ENCODE data around the gene TAC3. TPM values are rescaled to one million over a fixed set of nuclear protein-coding genes. Genes with fewer than 3 reads are reported as not detected.
"Not testable (repeated sequence)": the region's sequence is repeated elsewhere in the genome, so short reads cannot be mapped to it uniquely, and the experiment has no call there.

Gene TAC3
- total RNA-seq, 6 experiments from 2014 or later, result not detected

DNA sequence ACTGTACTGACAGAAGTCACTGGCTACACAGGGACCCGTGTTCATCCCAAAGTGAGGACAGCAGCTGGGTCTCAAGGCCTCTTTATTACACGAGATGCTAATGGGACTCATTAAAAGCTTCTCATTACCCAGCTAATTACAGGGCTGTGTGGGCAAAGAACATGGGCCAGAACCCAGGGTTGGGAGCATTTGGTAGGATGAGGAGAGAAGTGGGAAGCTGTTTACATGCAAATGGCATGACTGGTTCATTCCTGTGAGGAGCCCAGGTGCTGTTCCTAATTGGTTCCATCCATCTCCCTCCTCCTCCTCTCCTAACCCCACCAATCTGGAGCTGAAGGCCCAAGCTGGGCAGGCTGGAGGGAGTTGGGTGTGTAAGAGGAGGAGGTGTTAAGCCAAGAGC is 8.9 kb upstream of the TAC3 start:
- Mint-ChIP-seq H3K4me1 (ENCODE audit: low read depth) (peaks cover 6% of the 10 kb centered on the region), H3K36me3 (ENCODE audit: low read depth) (no peaks in the 10 kb centered on the region), H3K4me3 (no peak overlapping the region), H3K27ac (no peak overlapping the region), H3K9me3 (no peaks in the 10 kb centered on the region), H3K27me3 (ENCODE audit: insufficient read depth) (peaks cover 48% of the 10 kb centered on the region)
- TF ChIP-seq, protein P1, sequence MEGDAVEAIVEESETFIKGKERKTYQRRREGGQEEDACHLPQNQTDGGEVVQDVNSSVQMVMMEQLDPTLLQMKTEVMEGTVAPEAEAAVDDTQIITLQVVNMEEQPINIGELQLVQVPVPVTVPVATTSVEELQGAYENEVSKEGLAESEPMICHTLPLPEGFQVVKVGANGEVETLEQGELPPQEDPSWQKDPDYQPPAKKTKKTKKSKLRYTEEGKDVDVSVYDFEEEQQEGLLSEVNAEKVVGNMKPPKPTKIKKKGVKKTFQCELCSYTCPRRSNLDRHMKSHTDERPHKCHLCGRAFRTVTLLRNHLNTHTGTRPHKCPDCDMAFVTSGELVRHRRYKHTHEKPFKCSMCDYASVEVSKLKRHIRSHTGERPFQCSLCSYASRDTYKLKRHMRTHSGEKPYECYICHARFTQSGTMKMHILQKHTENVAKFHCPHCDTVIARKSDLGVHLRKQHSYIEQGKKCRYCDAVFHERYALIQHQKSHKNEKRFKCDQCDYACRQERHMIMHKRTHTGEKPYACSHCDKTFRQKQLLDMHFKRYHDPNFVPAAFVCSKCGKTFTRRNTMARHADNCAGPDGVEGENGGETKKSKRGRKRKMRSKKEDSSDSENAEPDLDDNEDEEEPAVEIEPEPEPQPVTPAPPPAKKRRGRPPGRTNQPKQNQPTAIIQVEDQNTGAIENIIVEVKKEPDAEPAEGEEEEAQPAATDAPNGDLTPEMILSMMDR (IDR thresholded peaks at IDR 0.05), result no peak
- DNase-seq, result no peak

DNA sequence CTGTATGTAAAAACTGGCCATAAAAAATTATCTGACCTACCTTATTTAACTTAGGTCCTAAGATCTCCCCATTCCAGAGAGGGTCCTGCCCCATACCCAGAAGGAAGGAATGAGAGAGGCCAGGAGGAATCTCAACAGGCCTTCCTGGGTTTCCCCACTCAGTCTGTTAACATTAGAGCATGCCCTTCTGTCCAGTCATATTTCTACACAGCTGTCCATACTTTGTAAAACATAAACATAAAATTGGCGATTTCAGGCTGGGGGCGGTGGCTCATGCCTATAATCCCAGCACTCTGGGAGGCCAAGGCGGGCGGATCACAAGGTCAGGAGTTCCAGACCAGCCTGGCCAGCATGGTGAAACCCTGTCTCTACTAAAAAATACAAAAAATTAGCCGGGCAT is 6.0 kb upstream of the TAC3 start:
- H3K4me1 Mint-ChIP-seq (ENCODE audit: low read depth); H3K36me3 Mint-ChIP-seq (ENCODE audit: low read depth); DNase-seq; H3K4me3 Mint-ChIP-seq; H3K9me3 Mint-ChIP-seq; H3K27ac Mint-ChIP-seq: not testable (repeated sequence)
- peaks cover 41% of the 10 kb centered on the region for H3K27me3 Mint-ChIP-seq (ENCODE audit: insufficient read depth)

DNA sequence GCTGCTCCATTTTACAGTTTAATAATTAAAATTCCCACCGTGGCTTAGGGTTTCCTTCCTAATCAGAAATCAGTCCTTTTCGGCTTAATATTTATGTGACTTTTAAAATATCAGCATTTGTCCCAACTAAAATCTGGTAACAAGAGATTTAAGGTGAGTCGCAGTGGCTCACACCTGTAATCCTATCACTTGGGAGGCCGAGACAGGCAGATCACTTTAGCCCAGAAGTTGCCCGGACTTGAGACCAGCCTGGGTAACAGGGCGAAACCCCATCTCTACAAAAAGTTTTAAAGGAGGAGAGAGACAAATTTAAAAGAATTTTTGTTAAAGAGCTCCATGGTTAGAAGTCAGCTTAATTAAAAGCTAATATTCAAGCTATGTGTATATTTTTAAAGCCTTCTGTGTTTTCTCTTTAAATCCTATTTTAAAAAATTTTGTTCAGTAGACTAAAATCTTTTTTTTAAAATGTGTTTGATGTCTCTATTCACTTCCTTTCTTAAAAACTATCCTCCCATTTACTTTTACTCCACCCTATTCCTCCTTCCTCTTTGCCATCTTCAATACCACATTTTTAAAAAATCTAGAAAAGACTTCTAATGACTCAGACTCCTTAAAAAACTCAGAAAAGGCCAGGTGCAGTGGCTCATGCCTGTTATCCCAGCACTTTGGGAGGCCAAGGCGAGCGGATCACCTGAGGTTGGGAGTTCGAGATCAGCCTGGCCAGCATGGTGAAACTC is 3.8 kb upstream of the TAC3 start:
- no peaks in the 10 kb centered on the region for H3K36me3 Mint-ChIP-seq (ENCODE audit: low read depth)
- H3K27ac Mint-ChIP-seq, result no peak overlapping the region
- no peak overlapping the region for H3K4me3 Mint-ChIP-seq
- DNase-seq, result no peak
- TF ChIP-seq, protein P1 (IDR thresholded peaks at IDR 0.05), result no peak
- no peaks in the 10 kb centered on the region for H3K9me3 Mint-ChIP-seq
- peaks cover 39% of the 10 kb centered on the region for H3K27me3 Mint-ChIP-seq (ENCODE audit: insufficient read depth)
- peaks cover 6% of the 10 kb centered on the region for H3K4me1 Mint-ChIP-seq (ENCODE audit: low read depth)

DNA sequence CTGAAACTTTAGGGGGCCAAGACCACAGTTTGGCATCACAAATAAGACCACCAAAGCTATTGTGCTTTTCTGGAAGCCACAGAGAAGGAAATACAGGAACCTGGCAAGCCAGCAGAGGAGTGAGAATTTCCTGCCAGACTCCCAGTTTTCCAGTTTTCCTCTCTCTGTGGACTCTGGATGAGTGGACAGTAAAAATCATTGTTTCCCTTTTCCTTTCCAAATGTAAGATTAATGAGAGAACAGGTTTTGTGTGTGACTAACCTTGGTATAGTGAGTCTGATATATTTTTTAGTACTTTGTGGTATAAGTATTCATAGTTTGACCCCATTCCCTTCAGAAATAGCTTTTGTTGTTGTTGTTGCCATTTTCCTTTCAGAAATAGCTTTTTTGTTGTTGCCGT is 2.6 kb upstream of the TAC3 start:
- Mint-ChIP-seq H3K4me1 (ENCODE audit: low read depth) (peaks cover 4% of the 10 kb centered on the region), H3K27me3 (ENCODE audit: insufficient read depth) (peaks cover 43% of the 10 kb centered on the region), H3K27ac (no peak overlapping the region), H3K36me3 (ENCODE audit: low read depth) (no peaks in the 10 kb centered on the region), H3K4me3 (no peak overlapping the region), H3K9me3 (no peaks in the 10 kb centered on the region)
- DNase-seq, result no peak
- TF ChIP-seq, protein P1 (IDR thresholded peaks at IDR 0.05), result no peak

DNA sequence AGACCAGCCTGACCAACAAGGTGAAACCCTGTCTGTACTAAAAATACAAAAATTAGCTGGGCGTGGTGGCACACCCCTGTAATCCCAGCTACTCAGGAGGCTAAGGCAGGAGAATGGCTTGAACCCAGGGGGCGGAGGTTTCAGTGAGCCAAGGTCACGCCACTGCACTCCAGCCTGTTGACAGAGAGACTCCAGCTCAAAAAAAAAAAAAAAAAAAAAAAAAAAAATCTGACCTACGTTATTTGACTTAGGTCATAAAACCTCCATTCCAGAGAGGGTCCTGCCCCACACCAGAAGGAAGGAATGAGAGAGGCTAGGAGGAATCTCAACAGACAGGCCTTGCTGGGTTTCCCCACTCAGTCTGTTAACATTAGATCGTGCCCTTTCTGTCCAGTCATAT is 2.0 kb upstream of the TAC3 start:
- DNase-seq; H3K9me3 Mint-ChIP-seq; H3K4me1 Mint-ChIP-seq (ENCODE audit: low read depth); H3K4me3 Mint-ChIP-seq; H3K36me3 Mint-ChIP-seq (ENCODE audit: low read depth); H3K27ac Mint-ChIP-seq: not testable (repeated sequence)
- H3K27me3 Mint-ChIP-seq (ENCODE audit: insufficient read depth), result peaks cover 44% of the 10 kb centered on the region

DNA sequence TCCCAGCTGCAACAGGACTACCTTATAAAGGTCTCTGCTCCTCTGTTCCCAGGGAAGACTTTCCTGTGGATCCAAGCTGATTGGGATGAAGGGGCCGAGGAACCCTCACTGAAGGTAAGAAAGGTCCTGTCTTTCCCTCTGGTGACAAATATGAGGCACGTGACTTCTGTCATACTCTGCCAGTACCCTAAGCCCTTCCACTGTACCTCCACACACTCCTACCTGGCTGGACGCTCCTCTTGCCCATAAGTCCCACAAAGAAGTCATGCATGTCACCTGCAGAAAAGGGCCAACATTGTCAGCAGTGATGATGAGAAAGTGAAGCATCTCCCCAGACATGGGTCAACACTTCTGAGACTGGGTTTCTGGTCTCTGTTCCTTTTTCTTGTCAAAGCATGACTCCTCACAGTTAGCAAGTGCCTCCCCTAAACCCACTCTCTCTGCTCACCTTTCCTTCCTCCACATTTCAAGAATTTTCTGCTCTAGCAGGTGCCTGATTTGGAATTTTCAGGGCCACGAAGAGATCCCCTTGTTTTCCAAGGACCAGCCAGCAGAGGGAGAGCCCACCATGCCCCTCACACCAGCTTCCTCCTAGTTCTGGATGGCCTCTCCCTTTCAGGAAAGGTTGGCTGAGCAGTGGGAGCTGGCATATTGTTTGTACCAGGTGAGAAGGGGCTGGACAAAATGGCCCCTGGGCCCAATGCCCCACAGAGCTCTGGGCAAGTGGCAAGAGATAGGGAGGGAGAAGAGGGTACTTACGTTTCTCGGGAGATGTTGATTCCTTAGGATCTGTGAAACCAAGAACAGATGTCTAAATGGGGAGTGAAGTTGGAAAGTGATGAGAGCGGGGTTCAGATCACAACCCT is 3.5 kb downstream of the TAC3 start:
- no peak for DNase-seq
- TF ChIP-seq, protein P1 (IDR thresholded peaks at IDR 0.05), result 0 out of 2 replicates have a peak, but pooled peaks have one; percentile 16
- no peak overlapping the region for H3K27ac Mint-ChIP-seq
- H3K9me3 Mint-ChIP-seq, result no peaks in the 10 kb centered on the region
- H3K4me1 Mint-ChIP-seq (ENCODE audit: low read depth), result peaks cover 24% of the 10 kb centered on the region
- H3K4me3 Mint-ChIP-seq, result no peak overlapping the region
- H3K27me3 Mint-ChIP-seq (ENCODE audit: insufficient read depth), result peaks cover 43% of the 10 kb centered on the region
- H3K36me3 Mint-ChIP-seq (ENCODE audit: low read depth), result no peaks in the 10 kb centered on the region

Measured in HFFc6 (cell line).